ENCODE data around the gene RNU1-2. TPM values are rescaled to one million over a fixed set of nuclear protein-coding genes. Genes with fewer than 3 reads are reported as not detected.
"Not testable (repeated sequence)": the region's sequence is repeated elsewhere in the genome, so short reads cannot be mapped to it uniquely, and the experiment has no call there.

RNU1-2 gene
- total and polyA plus RNA-seq, 12 donors, result under 0.01 to 5,330 (median 1,268) TPM; not detected in 4

- no peaks in the 10 kb centered on the region for H3K36me3 ChIP-seq (replicated peaks in 1 of 2)
Observed at GRCh38 chr1:16938351-16939321, 42.9 kb downstream of the RNU1-2 start.

GRCh38 chr1:16939386-16940180 is 43.8 kb downstream of the RNU1-2 start:
- H3K27me3 ChIP-seq; H3K4me1 ChIP-seq (replicated peaks in 1 of 2); H3K9me3 ChIP-seq (replicated peaks in 1 of 3); DNase-seq; H3K27ac ChIP-seq; H3K36me3 ChIP-seq (replicated peaks in 1 of 2); intact Hi-C loops (cut with DNase I): not testable (repeated sequence)
- WGBS, 4 donors, result 93 to 97% (median 95%) methylated on average over 32 of the region's 32 CpGs
- peak overlapping the region in 1 of 4 donors; percentile 29 for H3K4me3 ChIP-seq

More at GRCh38 chr1:16938351-16939321, 42.9 kb downstream of the RNU1-2 start:
- Histone ChIP-seq H3K9me3 (replicated peaks in 1 of 3) (no peaks in the 10 kb centered on the region), H3K4me3 (peak overlapping the region in 1 of 4 donors; percentile 29), H3K4me1 (replicated peaks in 1 of 2) (no peaks in the 10 kb centered on the region), H3K27me3 (no peaks in the 10 kb centered on the region), H3K27ac (no peak overlapping the region)
- no peak for DNase-seq
- intact Hi-C loops (cut with DNase I), result no loop called here
- TF ChIP-seq CTCF (IDR thresholded peaks at IDR 0.05), result no peak
- TF ChIP-seq POLR2A (IDR thresholded peaks at IDR 0.05), result no peak
- 57 to 80% (median 61%) methylated on average over 37 to 51 of the region's 51 CpGs for WGBS, 4 donors

GRCh38 chr1:16944038-16944437 is 48.3 kb downstream of the RNU1-2 start:
- DNase-seq, result no peak
- Histone ChIP-seq H3K4me1 (replicated peaks in 1 of 2) (no peaks in the 10 kb centered on the region), H3K27ac (no peak overlapping the region), H3K9me3 (replicated peaks in 1 of 3) (no peaks in the 10 kb centered on the region), H3K36me3 (replicated peaks in 1 of 2) (peaks cover 0 to 6% of the 10 kb centered on the region in 2 donors), H3K4me3 (no peak overlapping the region), H3K27me3 (no peaks in the 10 kb centered on the region)
- intact Hi-C loops (cut with DNase I), result no loop called here
- TF ChIP-seq CTCF (IDR thresholded peaks at IDR 0.05) (no peak), POLR2A (IDR thresholded peaks at IDR 0.05) (no peak)
- WGBS, 4 donors, result 90 to 96% (median 92%) methylated on average over 19 of the region's 19 CpGs

- H3K36me3 ChIP-seq (replicated peaks in 1 of 2); H3K9me3 ChIP-seq (replicated peaks in 1 of 3); H3K27me3 ChIP-seq; intact Hi-C loops (cut with DNase I); H3K4me1 ChIP-seq (replicated peaks in 1 of 2); DNase-seq; H3K4me3 ChIP-seq; H3K27ac ChIP-seq: not testable (repeated sequence)
- 90 to 100% (median 96%) methylated on average over 1 to 9 of the region's 9 CpGs for WGBS, 4 donors
Observed at GRCh38 chr1:16945512-16945911, 49.7 kb downstream of the RNU1-2 start.

Small RNA genes lying within 50 kb of the gene (microRNA-seq; reads per million reads assigned to microRNA genes)
- 0 reads per million in 3 donors for gene MIR3675

Small RNA genes lying within 50 kb of the gene (small RNA-seq; reads per million reads assigned to genes)
- gene MIR3675, result 0 reads per million in 2 donors
- 0 reads per million in 2 donors for gene RNU1-2
- gene RNU1-5P, result 0 reads per million in 2 donors

Other genes starting within 250 kb of the RNU1-2 start
- gene RNU1-3, start 229.0 kb upstream of the RNU1-2 start, total RNA-seq, result 1,000 to 10,000 TPM in 4 of 9 donors, 100 to 1,000 TPM in 1, under 1 TPM in 3, not detected in 1; under 0.01 to 5,330 (median 1,268) TPM
- gene RNU1-3, start 229.0 kb upstream of the RNU1-2 start, polyA plus RNA-seq, result not detected
- gene RNU1-4, start 155.5 kb upstream of the RNU1-2 start, total RNA-seq, result 1,000 to 10,000 TPM in 4 of 9 donors, 100 to 1,000 TPM in 1, under 1 TPM in 3, not detected in 1; under 0.01 to 5,330 (median 1,268) TPM
- gene RNU1-4, start 155.5 kb upstream of the RNU1-2 start, polyA plus RNA-seq, result not detected
- gene CROCC, start 26.0 kb downstream of the RNU1-2 start, total RNA-seq, result 10 to 100 TPM in 7 of 9 donors, 1 to 10 TPM in 2; 5.6 to 34.0 (median 18.0) TPM
- 100 to 1,000 TPM in 1 of 3 donors, 10 to 100 TPM in 1, 1 to 10 TPM in 1; 2.3 to 151 (median 58.7) TPM for gene CROCC, start 26.0 kb downstream of the RNU1-2 start, polyA plus RNA-seq
- 10 to 100 TPM in 1 of 9 donors, 1 to 10 TPM in 7, under 1 TPM in 1; 0.79 to 16.7 (median 4.3) TPM for gene MFAP2, start 84.6 kb downstream of the RNU1-2 start, total RNA-seq
- gene MFAP2, start 84.6 kb downstream of the RNU1-2 start, polyA plus RNA-seq, result 10 to 100 TPM in 2 of 3 donors, 1 to 10 TPM in 1; 2.1 to 17.7 (median 12.3) TPM
- gene ATP13A2, start 115.9 kb downstream of the RNU1-2 start, total RNA-seq, result 10 to 100 TPM in 8 of 9 donors, 1 to 10 TPM in 1; 6.0 to 82.4 (median 42.2) TPM
- 10 to 100 TPM; 11.8 to 51.9 (median 34.1) TPM for gene ATP13A2, start 115.9 kb downstream of the RNU1-2 start, polyA plus RNA-seq
- gene SDHB, start 158.1 kb downstream of the RNU1-2 start, total RNA-seq, result 100 to 1,000 TPM; 108 to 243 (median 158) TPM
- 100 to 1,000 TPM in 1 of 3 donors, 10 to 100 TPM in 2; 52.3 to 228 (median 64.9) TPM for gene SDHB, start 158.1 kb downstream of the RNU1-2 start, polyA plus RNA-seq
- under 1 TPM in 7 of 9 donors, not detected in 2; 0.28 to 0.88 (median 0.42) TPM for gene PADI2, start 223.5 kb downstream of the RNU1-2 start, total RNA-seq
- under 1 TPM; 0.20 to 0.48 (median 0.46) TPM for gene PADI2, start 223.5 kb downstream of the RNU1-2 start, polyA plus RNA-seq